NCI-H128 (cell line): ENCODE measurements around the gene ABO.
"Not testable (repeated sequence)": the region's sequence is repeated elsewhere in the genome, so short reads cannot be mapped to it uniquely, and the experiment has no call there.

ENCODE experiments used
- DNase-seq: peaks from one replicate; lab custom pipeline; 2025; ENCODE audit not compliant: unreplicated experiment; lab: John Stamatoyannopoulos, UW

The ABO gene

GRCh38 chr9:133264235-133264764, 10.7 kb downstream of the ABO start:
- no peak for DNase-seq

- no peak for DNase-seq
These were observed 11.4 kb downstream of the ABO start for GRCh38 chr9:133263557-133263956.

GRCh38 chr9:133262226-133262625, 12.8 kb downstream of the ABO start:
- no peak for DNase-seq

GRCh38 chr9:133261753-133262120, 13.3 kb downstream of the ABO start:
- DNase-seq = no peak

- DNase-seq = no peak
These were observed 13.8 kb downstream of the ABO start for GRCh38 chr9:133261103-133261752.

- DNase-seq = no peak
These were observed 14.5 kb downstream of the ABO start for GRCh38 chr9:133260334-133261102.

DNA sequence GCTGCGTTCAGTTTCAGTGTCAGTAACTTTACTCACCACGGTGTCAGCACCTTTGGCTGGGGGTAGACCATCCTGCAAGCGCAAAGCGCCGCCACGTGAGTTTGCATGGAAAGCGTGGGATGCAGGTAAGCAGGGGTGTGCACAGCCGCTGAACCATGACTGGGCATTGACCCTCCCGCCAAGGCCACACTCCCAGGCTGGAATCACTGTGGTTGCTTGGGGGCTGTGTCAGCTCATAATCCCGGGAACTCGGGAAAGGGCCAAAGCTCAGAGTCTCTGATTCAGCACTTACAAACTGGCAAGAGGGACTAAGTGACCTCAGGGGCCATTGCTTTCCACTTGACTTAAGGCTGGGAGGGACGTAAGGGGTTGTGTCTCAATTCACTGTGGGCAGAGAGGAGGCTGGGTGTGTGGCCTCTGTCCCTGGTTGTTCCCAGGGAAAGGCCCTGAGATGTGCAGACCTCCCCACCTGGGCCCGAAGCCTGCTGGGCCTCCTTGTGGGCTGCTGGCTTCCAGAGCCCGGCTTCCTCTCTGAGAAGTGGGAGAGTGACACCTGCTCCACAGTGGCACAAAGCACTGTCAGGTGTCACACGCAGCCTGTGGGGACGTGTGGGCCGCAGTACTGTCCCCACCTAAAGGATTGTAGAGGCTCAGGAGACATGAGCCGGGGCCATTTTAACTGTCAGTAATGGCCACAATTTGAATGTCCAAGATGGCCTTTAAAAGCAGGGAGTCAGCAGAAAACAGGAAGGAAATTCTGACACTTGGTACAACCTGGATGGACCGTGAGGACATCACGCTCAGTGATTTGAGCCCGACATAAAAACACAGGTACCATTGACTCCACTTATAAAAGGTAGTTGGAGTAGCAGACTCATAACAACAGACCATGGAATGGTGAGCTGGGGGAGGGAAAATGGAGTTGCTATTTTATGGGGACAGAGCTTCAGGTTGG, 16.7 kb downstream of the ABO start:
- DNase-seq = no peak

- no peak for DNase-seq
These were observed 17.5 kb downstream of the ABO start for GRCh38 chr9:133257465-133257956.

DNA sequence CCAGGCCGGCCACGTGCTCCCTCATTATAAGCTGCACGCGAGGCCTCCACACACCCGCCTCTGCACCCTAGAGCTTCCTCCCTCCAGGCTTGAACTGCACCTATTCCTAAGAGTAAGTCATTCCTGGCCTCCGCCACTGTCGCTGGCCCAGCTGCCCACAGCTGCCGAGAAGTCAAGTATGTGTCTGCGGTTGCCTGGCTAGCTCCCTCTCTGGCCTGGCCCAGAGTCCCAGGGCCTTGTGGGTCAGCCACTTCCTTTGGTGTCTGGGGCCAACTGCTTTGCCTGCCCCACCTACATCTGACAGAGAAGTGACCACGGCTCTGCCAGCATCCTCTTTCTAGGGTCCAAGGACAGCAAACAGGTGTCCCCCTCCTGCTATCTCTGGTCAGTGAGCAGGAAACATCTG, 18.3 kb downstream of the ABO start:
- DNase-seq = no peak

GRCh38 chr9:133256136-133256461, 18.9 kb downstream of the ABO start:
- DNase-seq = no peak

DNA sequence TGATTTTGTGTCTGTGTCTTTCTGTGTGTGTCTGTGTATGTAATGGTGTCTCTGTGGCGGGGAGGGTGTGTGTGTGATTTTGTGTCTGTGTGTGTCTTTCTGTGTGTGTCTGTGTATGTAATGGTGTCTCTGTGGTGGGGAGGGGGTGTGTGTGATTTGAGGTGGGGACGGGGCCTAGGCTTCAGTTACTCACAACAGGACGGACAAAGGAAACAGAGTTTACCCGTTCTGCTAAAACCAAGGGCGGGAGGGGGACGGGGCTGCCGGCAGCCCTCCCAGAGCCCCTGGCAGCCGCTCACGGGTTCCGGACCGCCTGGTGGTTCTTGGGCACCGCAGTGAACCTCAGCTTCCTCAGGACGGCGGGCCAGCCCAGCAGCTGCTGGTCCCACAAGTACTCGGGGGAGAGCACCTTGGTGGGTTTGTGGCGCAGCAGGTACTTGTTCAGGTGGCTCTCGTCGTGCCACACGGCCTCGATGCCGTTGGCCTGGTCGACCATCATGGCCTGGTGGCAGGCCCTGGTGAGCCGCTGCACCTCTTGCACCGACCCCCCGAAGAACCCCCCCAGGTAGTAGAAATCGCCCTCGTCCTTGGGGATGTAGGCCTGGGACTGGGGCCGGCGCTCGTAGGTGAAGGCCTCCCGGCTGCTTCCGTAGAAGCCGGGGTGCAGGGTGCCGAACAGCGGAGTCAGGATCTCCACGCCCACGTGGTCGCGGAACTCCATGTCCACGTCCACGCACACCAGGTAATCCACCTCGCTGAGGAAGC, 19.4 kb downstream of the ABO start:
- DNase-seq = no peak

DNA sequence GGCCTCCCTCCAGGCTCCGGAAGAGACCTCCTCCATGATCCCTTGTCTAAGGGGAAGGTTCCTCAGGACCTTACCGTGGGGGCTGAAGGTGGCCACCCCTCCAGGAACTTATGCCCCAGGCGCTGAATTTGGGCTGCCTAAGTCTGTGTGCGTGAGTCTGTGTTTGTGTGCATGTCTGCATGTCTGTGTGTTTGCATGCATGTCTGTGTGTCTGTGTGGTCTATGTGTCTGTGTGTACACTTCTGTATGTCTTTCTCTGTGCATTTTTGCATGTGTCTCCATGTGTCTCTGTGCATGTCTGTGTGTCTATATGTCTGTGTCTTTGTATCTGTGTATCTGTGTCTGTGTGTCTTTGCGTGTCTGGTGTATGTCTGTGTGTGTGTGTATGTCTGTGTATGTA, 20.5 kb downstream of the ABO start:
- no peak for DNase-seq

- no peak for DNase-seq
These were observed 21.7 kb downstream of the ABO start for GRCh38 chr9:133253268-133253667.

DNA sequence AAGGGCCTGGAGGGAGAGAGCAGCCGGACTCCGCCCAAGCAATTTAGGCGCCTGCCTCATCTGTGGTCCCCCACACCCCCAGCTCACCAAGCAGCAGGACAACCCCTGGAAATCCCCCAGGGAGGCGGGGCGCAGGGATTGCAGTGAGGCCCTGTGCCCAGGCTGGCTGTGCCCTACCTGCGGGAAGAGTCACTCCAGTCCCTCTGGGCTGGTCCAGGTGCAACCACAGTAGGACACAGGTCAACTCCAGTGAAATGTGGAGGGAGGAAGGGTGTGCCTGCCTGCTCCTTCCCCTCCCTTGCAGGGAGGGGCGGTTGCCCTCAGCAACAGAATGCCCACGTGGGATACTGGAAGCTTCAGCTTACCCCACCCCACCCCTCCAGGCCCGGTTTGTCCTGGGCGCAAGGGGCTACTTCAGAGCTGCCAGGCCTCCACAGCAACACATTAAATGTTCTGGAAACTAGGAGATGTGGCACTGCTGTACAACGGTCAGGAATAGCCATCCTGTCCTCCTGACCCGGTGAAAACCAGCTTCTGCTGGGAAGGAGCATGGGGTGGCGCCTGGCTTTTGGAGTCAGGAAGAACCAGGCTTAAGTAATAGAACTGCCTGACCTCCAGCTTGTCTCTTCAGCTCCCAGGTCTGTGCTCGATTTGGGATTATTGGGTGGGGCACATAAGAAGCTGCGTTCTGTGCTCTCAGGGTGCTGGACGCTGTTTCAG, 22.5 kb downstream of the ABO start:
- no peak for DNase-seq

DNA sequence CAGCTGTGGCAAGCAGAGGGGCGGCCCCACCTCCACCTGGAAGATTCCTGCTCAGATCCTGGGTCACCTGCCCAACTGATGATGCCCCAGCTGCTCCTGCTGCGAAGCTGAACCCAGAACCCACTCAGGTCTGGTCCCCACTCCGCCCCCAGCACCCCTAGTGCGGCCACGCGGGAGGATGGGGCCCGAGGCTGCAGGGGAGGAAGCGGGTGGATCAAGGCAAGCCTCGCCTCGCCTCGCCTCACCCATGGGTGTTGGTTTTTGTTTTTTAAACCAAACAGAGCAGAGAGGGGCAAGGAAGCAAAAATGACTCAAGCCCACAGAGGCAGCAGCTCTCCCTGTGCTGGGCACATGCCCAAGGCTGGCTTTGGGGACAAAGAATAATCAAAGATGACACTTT, 23.2 kb downstream of the ABO start:
- no peak for DNase-seq

GRCh38 chr9:133251221-133251620, 23.8 kb downstream of the ABO start:
- not testable (repeated sequence) for DNase-seq

- DNase-seq = no peak
These were observed 24.2 kb downstream of the ABO start for GRCh38 chr9:133250741-133251170.

- DNase-seq = no peak
These were observed 25.7 kb downstream of the ABO start for GRCh38 chr9:133249337-133249736.

GRCh38 chr9:133248726-133249295, 26.2 kb downstream of the ABO start:
- DNase-seq = no peak

- DNase-seq = no peak
These were observed 27.4 kb downstream of the ABO start for GRCh38 chr9:133247632-133248031.
